Sigmoid colon (tissue), 7 donors: ENCODE results near the gene TMC8. TPM values are rescaled to one million over a fixed set of nuclear protein-coding genes. Genes with fewer than 3 reads are reported as not detected.
A peak's percentile ranks its signal among the peaks of the same experiment; 100 is the strongest.

ENCODE experiments used
- DNase-seq: peaks from one replicate; pipeline ENCODE4 v3.0.0-alpha.2; 2019
- H3K27ac ChIP-seq, 4 donors: fragments of 200-600 bp; sonication (generic); one replicate each; pipeline ENCODE4 v1.5.1; 2016 to 2019; ENCODE audit warnings: mild to moderate bottlenecking in 1 of 4
- H3K27me3 ChIP-seq, 3 donors: fragments of 200-600 bp; sonication (generic); one replicate each; pipeline ENCODE4 v1.5.1; 2019; ENCODE audit warnings: mild to moderate bottlenecking in 1 of 3
- H3K36me3 ChIP-seq, 4 donors: fragments of 200-600 bp; sonication (generic); one replicate each; pipeline ENCODE4 v1.5.1; 2016 to 2019
- H3K4me1 ChIP-seq, 4 donors: fragments of 200-600 bp; sonication (generic); one replicate each; pipeline ENCODE4 v1.5.1; 2017 to 2019
- H3K4me3 ChIP-seq, 4 donors: fragments of 200-600 bp; sonication (generic); one replicate each; pipeline ENCODE4 v1.5.1; 2017 to 2019; ENCODE audit warnings: mild to moderate bottlenecking in 2 of 4, moderate library complexity in 1 of 4
- H3K9me3 ChIP-seq, 4 donors: fragments of 200-600 bp in 3 of 4; sonication (generic) in 3 of 4; one replicate each; pipeline versions ENCODE4 v1.5.1 to v1.6.1; 2013 to 2019
- CTCF ChIP-seq, 4 experiments: fragments of 450-650 bp in 3 of 4; fragments of 200-600 bp in 1 of 4; IDR thresholded peaks; one replicate each; pipeline ENCODE4 v1.5.1; 2016 to 2019; ENCODE audit warnings: antibody characterized with exemption in 4 of 4, mild to moderate bottlenecking in 3 of 4, moderate library complexity in 2 of 4
- EP300 ChIP-seq, 4 donors: sonication (generic); formaldehyde crosslinking; IDR thresholded peaks; one replicate each; pipeline ENCODE4 v1.6.1; 2017; ENCODE audit warnings: antibody characterized with exemption in 4 of 4
- POLR2A ChIP-seq, 2 donors: fragments of 450-650 bp; IDR thresholded peaks; one replicate each; pipeline ENCODE4 v1.6.1; 2016; ENCODE audit warnings: antibody characterized with exemption in 2 of 2, mild to moderate bottlenecking in 2 of 2, moderate library complexity in 2 of 2
- POLR2AphosphoS5 ChIP-seq, 4 donors: sonication (generic); formaldehyde crosslinking; IDR thresholded peaks; one replicate each; pipeline ENCODE4 v1.6.1; 2017; ENCODE audit warnings: antibody characterized with exemption in 4 of 4
- WGBS, 2 donors: extraction: QIAGEN DNeasy Blood & Tissue Kit; methylation state at CpG; one replicate each; pipeline ENCODE4 v1.1.7; 2013; 5-methylcytosine and 5-hydroxymethylcytosine counted together
- intact Hi-C: fragments of 100-400 bp; cut with DNase I; formaldehyde crosslinking; loops from one replicate; pipeline ENCODE4 v1.15.1; 2023
- polyA plus RNA-seq, 3 donors: library from polyadenylated mRNA; stranded (reverse); fragments of 200-250 nt; gene quantifications; one replicate each; pipeline ENCODE4 v1.2.3, GENCODE V29; 2013
- total RNA-seq, 4 donors: library from RNA; depleted of rRNA; stranded (reverse); fragments of >200 nt; gene quantifications; one replicate each; pipeline ENCODE4 v1.1.0, GENCODE V29; 2016
- donor health status: healthy with polysubstance abuse.
- donor health status: Bipolar disorder and iron deficiency.
- donor health status: healthy.

Gene TMC8
- total and polyA plus RNA-seq, 7 donors = 1.8 to 51.7 (median 3.0) TPM

GRCh38 chr17:78176548-78177025 lies 46.0 kb downstream of the TMC8 start:
- no peak for TF ChIP-seq POLR2AphosphoS5 (IDR thresholded peaks at IDR 0.05)
- TF ChIP-seq EP300 (IDR thresholded peaks at IDR 0.05) = no peak
- peak; percentile 43 to 83 (median 78) for TF ChIP-seq CTCF (IDR thresholded peaks at IDR 0.05)
- TF ChIP-seq POLR2A (IDR thresholded peaks at IDR 0.05) = no peak
- DNase-seq = peak; percentile 84
- intact Hi-C loops = loop anchor here (2.0 kb wide), 1 partner anchor 64 kb away; no protein-coding TSS in a partner anchor

GRCh38 chr17:78179372-78179771 lies 48.8 kb downstream of the TMC8 start:
- TF ChIP-seq EP300 (IDR thresholded peaks at IDR 0.05) (no peak), CTCF (IDR thresholded peaks at IDR 0.05) (no peak), POLR2AphosphoS5 (IDR thresholded peaks at IDR 0.05) (peak; percentile 10 to 51 (median 24))
- Histone ChIP-seq H3K36me3 (no peaks in the 10 kb centered on the region), H3K27me3 (no peaks in the 10 kb centered on the region), H3K27ac (peak overlapping the region; percentile 55 to 92 (median 60)), H3K4me1 (peaks cover 0 to 53% (median 33%) of the 10 kb centered on the region in 4 donors), H3K9me3 (no peaks in the 10 kb centered on the region), H3K4me3 (no peak overlapping the region)
- WGBS, 2 donors = 85 to 87% methylated on average over 17 of the region's 17 CpGs
- DNase-seq = no peak
- intact Hi-C loops = no loop called here

More at GRCh38 chr17:78176548-78177025, 46.0 kb downstream of the TMC8 start:
- H3K4me1 ChIP-seq = peaks cover 0 to 72% (median 51%) of the 10 kb centered on the region in 4 donors
- no peak overlapping the region for H3K4me3 ChIP-seq
- H3K36me3 ChIP-seq = no peaks in the 10 kb centered on the region
- no peaks in the 10 kb centered on the region for H3K27me3 ChIP-seq
- H3K27ac ChIP-seq = peak overlapping the region in 1 of 4 donors; percentile 92
- WGBS, 2 donors = 12 to 19% methylated on average over 14 of the region's 14 CpGs
- no peaks in the 10 kb centered on the region for H3K9me3 ChIP-seq

- Histone ChIP-seq H3K9me3 (no peaks in the 10 kb centered on the region), H3K27ac (peak overlapping the region; percentile 55 to 92 (median 60)), H3K4me3 (peak overlapping the region in 1 of 4 donors; percentile 13), H3K36me3 (no peaks in the 10 kb centered on the region), H3K4me1 (peaks cover 0 to 53% (median 34%) of the 10 kb centered on the region in 4 donors), H3K27me3 (no peaks in the 10 kb centered on the region)
- intact Hi-C loops = no loop called here
- TF ChIP-seq EP300 (IDR thresholded peaks at IDR 0.05) = no peak
- TF ChIP-seq POLR2A (IDR thresholded peaks at IDR 0.05) = no peak
- TF ChIP-seq POLR2AphosphoS5 (IDR thresholded peaks at IDR 0.05) = no peak
- TF ChIP-seq CTCF (IDR thresholded peaks at IDR 0.05) = no peak
- DNase-seq = no peak
- 67 to 74% methylated on average over 14 of the region's 14 CpGs for WGBS, 2 donors
Measured at GRCh38 chr17:78180083-78180482, 49.5 kb downstream of the TMC8 start.

GRCh38 chr17:78180508-78180907 lies 49.9 kb downstream of the TMC8 start:
- no peak for TF ChIP-seq POLR2A (IDR thresholded peaks at IDR 0.05)
- TF ChIP-seq CTCF (IDR thresholded peaks at IDR 0.05) = no peak
- peak in 1 of 4 donors; percentile 12 for TF ChIP-seq EP300 (IDR thresholded peaks at IDR 0.05)
- TF ChIP-seq POLR2AphosphoS5 (IDR thresholded peaks at IDR 0.05) = peak; percentile 72 to 92 (median 80)
- peaks cover 0 to 53% (median 33%) of the 10 kb centered on the region in 4 donors for H3K4me1 ChIP-seq
- intact Hi-C loops = no loop called here
- no peaks in the 10 kb centered on the region for H3K36me3 ChIP-seq
- H3K27me3 ChIP-seq = no peaks in the 10 kb centered on the region
- H3K27ac ChIP-seq = peak overlapping the region in 3 of 4 donors; percentile 55 to 92 (median 64)
- WGBS, 2 donors = 74 to 87% methylated on average over 2 of the region's 2 CpGs
- peak overlapping the region in 1 of 4 donors; percentile 13 for H3K4me3 ChIP-seq
- DNase-seq = no peak
- H3K9me3 ChIP-seq = no peaks in the 10 kb centered on the region

- H3K27ac ChIP-seq = peak overlapping the region in 1 of 4 donors; percentile 82
- intact Hi-C loops = no loop called here
- no peak for DNase-seq
- H3K4me3 ChIP-seq = no peak overlapping the region
- WGBS, 2 donors = 93 to 96% methylated on average over 13 of the region's 13 CpGs
- H3K4me1 ChIP-seq = peaks cover 0 to 58% (median 44%) of the 10 kb centered on the region in 4 donors
- H3K27me3 ChIP-seq = no peaks in the 10 kb centered on the region
- H3K9me3 ChIP-seq = no peaks in the 10 kb centered on the region
- no peaks in the 10 kb centered on the region for H3K36me3 ChIP-seq
- no peak for TF ChIP-seq POLR2A (IDR thresholded peaks at IDR 0.05)
- no peak for TF ChIP-seq POLR2AphosphoS5 (IDR thresholded peaks at IDR 0.05)
- no peak for TF ChIP-seq CTCF (IDR thresholded peaks at IDR 0.05)
- no peak for TF ChIP-seq EP300 (IDR thresholded peaks at IDR 0.05)
Measured at GRCh38 chr17:78182504-78182903, 51.9 kb downstream of the TMC8 start.
